ENCODE results near the gene UBXN6.

UBXN6 gene

DNA sequence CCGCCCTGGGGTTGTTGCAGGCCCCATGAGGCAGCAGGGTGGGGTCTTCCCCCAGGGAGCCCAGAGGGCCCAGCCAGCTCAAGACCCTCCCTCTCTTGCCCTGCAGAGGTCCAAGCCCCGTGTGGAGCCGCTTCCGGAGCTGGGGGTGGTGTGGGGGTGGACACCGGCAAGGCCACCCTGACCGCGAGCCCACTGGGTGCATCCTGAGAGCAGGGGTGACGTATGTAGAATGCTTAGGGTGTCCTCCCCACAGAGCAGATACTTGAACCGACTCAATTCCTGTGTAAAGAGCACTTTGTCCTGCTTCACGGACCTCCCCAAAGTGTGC lies 14.8 kb downstream of the UBXN6 start:
- DNase-seq (ENCODE audit: low spot score) = no peak

DNA sequence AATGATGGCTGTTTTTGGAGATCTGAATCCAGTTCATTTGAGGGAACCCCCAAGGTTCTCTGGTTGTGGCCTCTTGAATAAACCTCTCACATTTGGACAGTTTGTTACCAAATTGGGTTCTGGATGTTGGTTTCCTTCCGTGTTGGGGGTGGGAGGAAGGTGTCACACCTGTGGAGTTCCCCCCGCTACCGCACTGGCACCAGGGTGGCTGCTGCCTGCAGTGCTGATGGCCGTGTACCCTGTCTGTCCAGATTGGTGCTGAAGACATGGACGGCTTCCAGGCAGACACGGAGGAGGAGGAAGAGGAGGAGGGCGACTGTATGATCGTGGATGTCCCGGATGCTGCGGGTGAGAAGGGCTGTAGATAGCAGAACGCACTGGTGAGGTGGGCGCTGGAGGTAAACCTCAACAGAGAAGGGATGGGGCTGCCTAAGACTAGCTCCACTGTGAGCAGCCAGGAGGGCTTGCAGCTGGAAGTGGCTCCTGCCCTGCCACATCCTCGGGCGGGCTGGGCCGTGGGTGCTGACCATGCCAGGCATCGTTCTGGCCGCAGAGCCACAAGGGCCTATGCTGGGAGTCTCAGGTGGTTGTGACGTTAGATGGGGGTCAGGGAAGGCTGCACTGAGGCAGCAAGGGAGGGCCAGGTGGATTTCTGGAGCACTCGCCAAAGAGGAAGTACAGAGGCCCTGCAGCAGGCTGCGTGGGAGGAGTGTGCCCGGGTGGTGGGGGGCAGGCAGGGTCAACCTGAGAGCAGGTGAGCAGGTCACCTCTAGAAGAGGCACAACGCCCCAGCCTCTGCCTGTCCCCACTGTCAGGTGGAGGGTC lies 15.4 kb downstream of the UBXN6 start:
- DNase-seq (ENCODE audit: low spot score) = no peak

DNA sequence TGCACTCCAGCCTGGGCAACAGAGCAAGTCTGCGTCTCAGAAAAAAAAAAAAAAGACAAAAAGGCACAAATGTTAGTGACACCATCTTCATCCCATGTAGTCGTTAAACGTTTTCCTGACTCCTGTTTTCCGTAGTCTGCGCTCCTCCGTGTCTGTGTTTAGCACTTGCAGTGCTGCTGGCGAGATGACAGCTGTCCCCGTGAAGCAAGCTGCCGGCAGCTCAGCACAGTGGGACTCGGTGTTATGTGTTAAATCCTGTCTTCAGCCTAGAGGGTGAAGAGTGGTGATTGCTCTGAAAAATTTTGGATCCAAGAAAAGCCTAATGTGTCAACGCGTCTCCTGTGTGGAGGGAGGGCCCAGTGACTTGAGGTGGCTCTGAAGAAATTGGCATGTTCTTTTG lies 18.4 kb downstream of the UBXN6 start:
- DNase-seq (ENCODE audit: low spot score) = no peak

DNA sequence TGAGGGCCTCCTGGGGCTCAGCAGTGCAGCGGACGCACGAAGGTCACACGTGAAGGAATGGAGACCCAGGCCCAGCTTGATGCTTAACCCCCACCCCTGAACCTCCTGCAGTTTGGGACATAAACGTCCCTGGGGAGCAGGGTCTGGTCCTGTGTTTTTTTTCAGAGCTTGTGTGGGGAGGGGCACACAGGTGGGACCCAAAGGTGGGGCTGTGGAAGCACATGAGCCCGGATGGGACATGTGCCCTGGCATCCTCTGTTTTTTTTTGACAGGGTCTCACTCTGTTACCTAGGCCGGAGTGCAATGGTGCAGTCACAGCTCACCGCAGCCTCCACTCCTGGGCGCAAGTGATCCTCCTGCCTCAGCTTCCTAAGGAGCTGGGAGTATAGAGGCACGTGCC lies 20.5 kb downstream of the UBXN6 start:
- no peak for DNase-seq (ENCODE audit: low spot score)

DNA sequence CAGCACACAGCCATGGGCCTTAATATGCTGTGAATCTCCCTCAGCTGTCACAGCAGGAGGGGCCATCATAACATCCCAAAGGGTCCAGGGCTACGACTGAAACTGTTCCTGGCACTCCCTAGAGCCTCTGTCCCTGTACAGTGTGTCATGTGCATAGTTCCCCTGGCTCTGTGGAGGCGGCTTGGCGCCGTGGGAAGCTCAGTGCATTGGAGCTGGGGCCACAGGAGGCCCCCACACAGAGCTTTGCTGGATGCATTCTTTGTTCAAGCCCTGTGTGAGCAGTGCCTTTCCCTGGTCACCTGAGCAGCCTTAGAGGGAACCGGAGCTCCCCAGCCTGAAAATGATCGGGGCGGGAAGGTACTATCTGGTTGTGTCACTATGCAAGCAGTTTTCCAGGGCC lies 21.4 kb downstream of the UBXN6 start:
- DNase-seq (ENCODE audit: low spot score) = no peak

DNA sequence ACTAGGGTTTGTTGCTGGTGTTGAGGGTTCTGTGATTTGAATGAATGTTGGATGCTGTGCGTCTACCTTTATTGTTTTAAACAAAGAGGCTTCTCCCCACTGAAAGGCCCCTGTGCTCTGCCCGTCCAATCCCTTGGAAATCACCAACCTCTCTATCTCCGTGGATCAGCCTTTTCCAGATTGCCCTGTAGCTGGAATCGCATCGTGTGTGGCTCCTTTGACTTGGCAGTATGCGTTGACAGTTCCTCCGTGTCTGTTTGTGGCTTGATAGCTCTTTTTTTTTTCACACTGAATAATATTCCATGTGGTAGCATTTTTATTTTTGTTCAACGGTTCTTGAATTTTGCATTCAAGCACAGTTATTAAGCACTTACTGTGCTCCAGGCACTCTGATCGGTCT lies 23.2 kb downstream of the UBXN6 start:
- no peak for DNase-seq (ENCODE audit: low spot score)

DNA sequence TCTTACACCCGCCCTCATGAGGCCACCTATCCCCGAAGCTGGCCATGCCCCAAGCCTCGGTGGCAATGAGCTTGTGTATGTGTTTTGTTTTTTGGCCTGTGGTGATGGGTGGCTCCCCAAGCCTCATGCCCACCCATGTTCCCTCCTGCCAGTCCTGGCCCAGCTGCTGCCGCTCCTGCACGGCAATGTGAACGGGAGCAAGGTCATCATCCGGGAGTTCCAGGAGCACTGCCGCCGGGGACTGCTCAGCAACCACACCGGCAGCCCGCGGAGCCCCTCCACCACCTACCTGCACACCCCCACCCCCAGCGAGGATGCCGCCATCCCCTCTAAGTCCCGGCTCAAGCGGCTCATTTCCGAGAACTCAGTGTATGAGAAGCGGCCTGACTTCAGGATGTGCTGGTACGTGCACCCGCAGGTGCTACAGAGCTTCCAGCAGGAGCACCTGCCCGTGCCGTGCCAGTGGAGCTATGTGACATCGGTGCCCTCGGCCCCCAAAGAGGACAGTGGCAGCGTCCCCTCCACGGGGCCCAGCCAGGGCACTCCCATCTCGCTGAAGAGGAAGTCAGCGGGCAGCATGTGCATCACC lies 24.6 kb downstream of the UBXN6 start:
- DNase-seq (ENCODE audit: low spot score) = no peak

DNA sequence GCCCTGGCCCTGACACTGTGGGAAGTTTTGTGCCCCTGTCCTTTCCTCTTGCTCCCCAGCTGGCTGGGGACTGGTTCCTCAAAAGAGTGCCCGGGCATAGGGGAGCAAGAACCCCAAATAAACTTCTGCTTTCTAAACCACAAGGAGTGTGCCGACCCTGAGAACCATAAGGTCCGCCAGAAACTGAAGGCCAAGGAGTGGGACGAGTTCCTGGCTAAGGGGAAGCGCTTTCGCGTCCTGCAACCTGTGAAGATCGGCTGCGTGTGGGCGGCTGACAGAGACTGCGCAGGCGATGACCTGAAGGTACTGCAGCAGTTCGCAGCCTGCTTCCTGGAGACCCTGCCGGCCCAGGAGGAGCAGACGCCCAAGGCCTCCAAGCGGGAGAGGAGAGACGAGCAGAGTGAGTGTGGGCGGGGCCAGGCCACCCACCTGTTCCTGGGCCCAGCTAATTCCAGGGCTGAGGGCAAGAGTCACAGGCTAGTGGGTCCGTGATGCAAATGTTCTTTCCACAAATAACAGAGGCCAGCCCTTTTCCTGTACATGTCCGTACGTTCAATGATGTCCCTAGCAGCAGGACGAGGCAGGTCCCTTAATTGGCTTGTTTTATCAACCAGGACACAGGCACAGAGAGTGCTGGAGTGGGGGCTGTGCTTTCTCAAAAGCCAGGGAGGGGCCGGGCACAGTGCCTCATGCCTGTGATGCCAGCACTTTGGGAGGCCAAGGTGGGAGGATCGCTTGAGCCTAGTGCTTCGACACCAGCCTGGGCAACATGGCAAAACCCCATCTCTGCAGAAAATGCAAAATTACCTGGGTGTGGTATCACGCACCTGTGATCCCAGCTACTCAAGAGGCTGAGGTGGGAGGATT lies 25.6 kb downstream of the UBXN6 start:
- no peak for DNase-seq (ENCODE audit: low spot score)

DNA sequence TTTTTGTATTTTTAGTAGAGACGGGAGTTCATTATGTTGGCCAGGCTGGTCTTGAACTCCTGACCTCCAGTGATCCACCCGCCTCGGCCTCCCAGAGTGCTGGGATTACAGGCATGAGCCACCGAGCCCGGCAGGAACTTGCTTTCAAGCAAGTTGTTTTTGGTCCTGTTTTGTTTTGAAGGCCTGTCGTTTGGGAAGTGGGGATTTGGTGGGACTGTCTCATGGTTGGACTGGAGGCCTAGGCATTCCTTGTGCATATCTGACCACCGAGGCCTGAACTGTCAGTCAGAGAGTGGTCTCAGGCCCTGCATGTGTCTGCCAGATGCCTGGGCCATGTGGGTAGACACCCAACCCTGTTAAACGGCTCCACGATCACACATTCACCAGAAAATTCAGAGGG lies 26.3 kb downstream of the UBXN6 start:
- DNase-seq (ENCODE audit: low spot score) = no peak

DNA sequence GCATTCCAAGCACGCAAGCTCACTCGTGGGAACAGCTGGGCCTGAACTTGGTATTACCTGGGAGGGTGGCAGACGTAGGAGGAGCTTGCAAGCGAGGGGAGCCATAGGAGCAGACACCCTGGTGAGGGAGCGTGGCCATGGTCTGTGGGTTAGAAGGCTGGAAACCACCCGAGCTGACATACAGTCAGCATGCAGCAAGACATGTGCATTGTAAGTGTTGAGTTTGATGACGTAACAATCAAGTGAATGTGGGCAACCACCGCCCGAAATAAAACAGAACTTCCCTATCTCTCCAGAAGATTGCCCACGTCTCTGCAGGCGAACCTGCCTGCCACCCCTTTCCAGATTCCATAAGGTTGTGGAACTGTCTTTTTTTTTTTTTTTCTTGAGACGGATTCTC lies 26.8 kb downstream of the UBXN6 start:
- DNase-seq (ENCODE audit: low spot score) = no peak

DNA sequence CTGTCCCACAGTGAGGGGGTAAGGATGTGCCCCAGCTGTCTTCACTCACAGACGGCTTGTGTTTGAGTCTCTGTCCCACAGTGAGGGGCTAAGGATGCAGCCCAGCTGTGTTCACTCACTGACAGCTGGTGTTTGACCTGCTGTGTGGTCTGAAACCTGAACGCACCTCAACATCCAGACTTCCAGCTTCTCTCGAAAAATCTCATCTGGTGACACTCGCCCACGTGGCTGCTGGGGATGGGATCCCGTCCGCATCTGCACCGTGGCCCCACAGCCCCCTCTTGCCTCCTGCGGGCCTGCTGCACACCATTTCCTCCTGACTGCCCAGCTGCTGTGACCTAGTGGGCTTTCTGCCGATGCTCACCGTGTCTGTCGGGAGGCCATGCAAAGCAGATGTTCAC lies 27.8 kb downstream of the UBXN6 start:
- no peak for DNase-seq (ENCODE audit: low spot score)

DNA sequence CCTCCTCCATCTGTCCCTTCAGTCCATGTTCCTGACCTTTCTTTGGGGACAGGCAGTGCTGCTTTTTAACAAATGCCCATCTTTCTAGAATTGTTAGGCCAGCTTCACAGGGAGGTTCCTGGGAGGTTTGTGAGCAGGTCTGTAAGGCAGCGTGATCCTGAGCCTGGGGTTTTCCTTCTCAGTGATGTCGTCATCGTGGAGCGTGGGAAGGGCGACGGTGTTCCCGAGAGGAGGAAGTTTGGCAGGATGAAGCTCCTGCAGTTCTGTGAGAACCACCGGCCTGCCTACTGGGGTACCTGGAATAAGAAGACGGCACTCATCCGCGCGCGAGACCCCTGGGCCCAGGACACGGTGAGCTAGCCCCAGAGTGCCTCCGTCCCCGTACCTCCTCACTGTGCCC lies 28.3 kb downstream of the UBXN6 start:
- DNase-seq (ENCODE audit: low spot score) = no peak

DNA sequence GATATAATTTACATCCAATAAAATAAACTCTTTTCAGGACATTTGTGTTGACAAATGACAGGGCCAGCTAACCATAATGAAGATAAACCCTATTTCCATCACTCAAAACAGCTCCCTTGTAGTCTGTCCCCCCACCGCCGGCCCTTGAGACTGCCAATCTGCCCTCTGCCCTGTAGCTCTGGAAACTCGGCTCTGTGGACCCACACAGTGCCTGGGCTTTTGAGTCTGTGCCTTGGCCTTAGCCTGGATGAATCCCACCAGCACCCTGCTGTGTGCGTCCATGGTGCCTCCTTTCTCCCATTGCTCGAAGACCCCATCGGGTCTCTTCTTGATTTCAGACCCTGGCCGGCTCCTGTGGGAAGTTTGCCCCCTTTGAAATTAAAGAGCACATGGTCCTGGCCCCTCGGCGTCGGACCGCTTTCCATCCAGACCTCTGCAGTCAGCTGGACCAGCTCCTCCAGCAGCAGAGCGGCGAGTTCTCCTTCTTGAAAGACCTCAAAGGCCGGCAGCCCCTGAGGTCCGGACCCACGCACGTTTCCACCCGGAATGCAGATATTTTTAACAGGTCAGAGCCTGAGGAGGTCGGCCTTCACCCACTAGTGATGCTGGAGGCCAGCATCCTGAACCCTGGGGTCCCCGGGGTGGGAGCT lies 29.1 kb downstream of the UBXN6 start:
- DNase-seq (ENCODE audit: low spot score) = no peak

DNA sequence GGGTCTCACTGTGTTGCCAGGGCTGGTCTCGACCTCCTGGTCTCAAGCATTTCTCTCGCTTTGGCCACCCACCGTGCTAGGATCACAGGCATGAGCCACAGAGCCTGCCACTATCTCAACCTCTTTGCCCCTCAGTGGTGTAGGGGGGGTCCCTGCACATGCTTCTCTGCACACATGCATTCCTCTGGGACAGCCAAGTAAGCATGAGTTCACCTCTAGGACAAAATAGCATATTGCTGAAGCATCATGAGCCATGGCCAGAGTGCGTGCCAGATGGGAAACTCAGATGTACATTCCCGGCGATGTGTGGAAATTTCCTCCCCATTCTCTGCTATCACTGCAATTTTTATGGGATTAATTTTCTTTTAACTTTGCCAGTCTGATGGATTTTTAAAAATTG lies 32.1 kb downstream of the UBXN6 start:
- no peak for DNase-seq (ENCODE audit: low spot score)

DNA sequence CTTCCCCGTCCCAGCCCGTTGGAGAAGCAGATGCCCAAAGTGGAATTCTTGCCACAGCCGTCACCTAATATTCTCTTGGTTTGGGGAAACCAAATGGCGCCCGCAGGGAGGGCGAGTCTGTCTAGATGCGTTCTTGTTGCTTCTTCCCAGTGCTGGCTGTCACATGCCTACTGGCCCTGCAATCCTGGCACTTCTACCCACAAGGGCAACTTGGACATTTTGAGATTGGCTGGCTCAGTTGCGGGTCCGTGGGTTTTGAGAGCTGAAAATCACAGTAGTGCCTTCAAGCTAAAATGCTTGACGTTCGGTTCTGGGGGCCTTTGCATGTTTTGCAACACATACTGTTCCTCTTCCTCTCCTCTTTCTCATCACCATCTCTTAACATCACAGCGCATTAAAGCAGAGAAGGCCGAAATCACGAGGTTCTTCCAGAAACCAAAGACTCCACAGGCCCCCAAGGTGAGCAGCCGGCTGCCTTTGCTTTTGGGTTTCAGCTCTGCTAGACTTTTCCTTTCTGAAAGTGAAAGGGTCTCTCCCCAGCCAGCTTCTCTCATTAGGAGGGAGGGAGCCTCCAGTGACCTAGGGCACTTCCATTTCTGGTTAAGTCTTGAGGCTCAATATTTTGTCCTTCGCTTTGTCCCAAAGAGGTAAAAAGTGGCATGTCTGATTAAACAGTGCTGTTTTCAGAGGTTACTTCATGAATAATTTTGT lies 34.0 kb downstream of the UBXN6 start:
- DNase-seq (ENCODE audit: low spot score) = no peak

DNA sequence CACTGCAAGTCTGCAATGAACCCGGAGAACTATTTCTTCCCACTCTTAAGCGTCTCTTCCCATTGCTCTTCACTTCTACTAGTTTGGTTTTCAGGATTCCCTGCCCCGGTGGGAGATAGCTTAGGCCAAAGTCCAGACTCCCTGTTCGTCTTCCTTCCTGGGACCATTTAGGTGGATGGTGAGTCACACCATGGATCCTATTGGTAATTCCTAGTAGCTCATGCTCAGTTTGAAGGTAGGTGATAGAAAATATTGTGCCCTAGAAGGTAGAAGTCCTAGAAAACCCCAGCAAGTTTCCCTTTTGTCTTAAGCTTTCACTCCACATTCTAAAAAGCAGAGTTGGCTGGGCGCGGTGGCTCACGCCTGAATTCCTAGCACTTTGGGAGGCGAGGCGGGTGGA lies 41.3 kb downstream of the UBXN6 start:
- DNase-seq (ENCODE audit: low spot score) = no peak

DNA sequence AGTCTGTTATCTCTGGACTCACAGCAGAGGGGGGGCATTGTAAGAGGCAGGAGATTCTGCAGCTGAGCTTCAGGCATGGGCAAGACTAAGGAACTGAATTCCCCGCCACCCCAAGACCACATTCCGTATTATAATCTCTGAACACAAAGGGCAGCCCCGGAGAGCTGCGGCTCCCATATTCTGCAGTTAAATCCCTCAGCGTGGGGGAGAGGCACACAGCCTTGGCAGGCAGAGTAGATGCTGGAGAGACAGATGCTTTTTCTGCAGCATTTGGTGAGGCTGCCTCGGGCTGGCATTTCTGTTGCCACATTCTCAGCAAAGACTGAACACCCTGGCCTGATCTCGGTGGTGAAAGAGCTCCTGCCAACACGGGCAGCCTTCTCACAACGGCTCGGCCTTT lies 42.2 kb downstream of the UBXN6 start:
- DNase-seq (ENCODE audit: low spot score) = no peak

DNA sequence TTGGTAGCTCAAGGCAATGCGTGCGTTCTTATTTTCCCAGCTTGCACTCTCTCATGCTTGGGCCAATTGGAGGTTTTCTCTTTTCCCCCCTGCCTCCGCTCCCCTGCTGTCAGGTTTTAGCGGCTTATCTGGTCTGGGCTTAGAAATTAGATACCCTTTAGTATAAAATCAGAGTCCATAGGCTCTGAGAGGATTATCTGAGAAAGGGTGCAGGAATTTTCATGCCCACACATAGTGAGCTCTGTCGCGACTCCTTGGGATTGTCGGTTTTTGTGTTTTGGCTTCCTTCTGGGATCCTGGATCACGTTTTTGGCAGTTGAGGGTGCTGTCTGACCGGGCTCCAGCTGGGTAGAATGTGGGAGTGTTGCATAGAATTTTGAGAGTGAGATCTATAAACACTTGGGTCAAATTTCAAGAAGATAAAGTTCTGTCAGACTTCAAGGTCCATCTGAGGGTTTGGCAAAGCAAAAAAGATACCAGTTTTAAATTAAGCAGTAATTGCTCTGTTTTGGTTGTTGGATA lies 42.7 kb downstream of the UBXN6 start:
- DNase-seq (ENCODE audit: low spot score) = no peak

DNA sequence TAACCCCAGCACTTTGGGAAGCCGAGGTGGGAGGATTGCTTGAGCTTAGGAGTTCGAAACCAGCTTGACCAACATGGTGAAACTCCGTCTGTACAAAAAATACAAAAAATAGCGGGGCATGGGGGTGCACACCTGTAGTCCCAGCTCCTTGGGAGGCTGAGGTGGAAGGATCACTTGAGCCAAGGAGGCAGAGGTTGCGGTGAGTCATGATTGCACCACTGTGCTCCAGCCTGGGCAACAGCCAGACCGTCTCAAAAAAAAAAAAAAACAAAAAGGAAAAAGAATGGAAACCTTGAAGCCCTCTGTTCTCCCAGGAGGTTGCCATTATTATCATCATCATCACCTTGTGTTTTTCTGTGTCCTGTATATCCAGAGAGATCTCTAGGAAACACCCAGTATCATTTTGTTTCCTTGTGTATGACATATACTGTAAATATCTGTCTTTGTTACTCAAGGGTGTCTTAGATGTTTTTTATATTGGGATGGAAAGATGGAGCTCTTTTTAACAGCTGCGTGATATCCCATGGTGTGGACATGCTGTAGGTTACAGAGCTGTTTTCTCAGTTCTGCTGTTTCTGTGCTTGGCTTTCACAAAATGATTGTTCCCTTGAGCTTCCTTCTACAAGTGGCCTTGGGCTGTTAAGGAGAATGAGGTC lies 43.3 kb downstream of the UBXN6 start:
- no peak for DNase-seq (ENCODE audit: low spot score)

DNA sequence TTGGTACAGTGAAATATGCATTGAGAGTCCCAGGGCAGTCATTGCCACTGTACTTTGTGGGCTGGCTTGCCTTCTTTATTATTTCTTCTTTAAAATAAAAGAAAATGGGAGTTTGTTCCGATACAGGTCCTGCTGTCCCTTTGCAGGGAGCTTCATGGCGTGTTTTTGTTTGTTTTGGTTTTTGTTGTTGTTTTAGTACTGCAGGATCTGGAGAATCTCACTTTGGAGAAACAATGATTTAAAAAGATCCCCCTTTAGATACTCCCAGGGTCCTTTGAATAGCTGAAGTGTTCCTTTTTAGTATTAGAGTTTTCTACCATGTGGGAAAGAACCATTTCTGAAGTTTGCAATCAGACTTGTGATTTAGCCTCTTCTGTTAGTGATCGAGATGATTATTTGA lies 44.0 kb downstream of the UBXN6 start:
- DNase-seq (ENCODE audit: low spot score) = no peak

All from hematopoietic multipotent progenitor cell treated with erythropoietin and hydrocortisone succinate and interleukin-3 and kit ligand, for 17 days (in vitro differentiated cells).